NCI-H2029 treated with DMSO at 0.1 percent for 48 hours (cell line): ENCODE data around the gene RNLS.
"Not testable (repeated sequence)": the region's sequence is repeated elsewhere in the genome, so short reads cannot be mapped to it uniquely, and the experiment has no call there.

Experiments used
- DNase-seq: peaks from one replicate; lab custom pipeline; 2025; lab: John Stamatoyannopoulos, UW

Gene RNLS

GRCh38 chr10:88293651-88294230 is 289.4 kb downstream of the RNLS start:
- DNase-seq: no peak

GRCh38 chr10:88293073-88293472 is 290.0 kb downstream of the RNLS start:
- DNase-seq: no peak

GRCh38 chr10:88292185-88292514 is 291.0 kb downstream of the RNLS start:
- DNase-seq: no peak

GRCh38 chr10:88291289-88292184 is 291.6 kb downstream of the RNLS start:
- DNase-seq: no peak

- DNase-seq: no peak
Observed at GRCh38 chr10:88289342-88289741, 293.8 kb downstream of the RNLS start.

- no peak for DNase-seq
Observed at GRCh38 chr10:88288320-88289059, 294.6 kb downstream of the RNLS start.

- DNase-seq: no peak
Observed at GRCh38 chr10:88286030-88286429, 297.1 kb downstream of the RNLS start.

GRCh38 chr10:88281592-88282347 is 301.3 kb downstream of the RNLS start:
- no peak for DNase-seq

GRCh38 chr10:88280518-88280917 is 302.6 kb downstream of the RNLS start:
- DNase-seq: no peak

GRCh38 chr10:88278912-88279311 is 304.2 kb downstream of the RNLS start:
- DNase-seq: no peak

- not testable (repeated sequence) for DNase-seq
Observed at GRCh38 chr10:88276945-88277344, 306.2 kb downstream of the RNLS start.

- DNase-seq: no peak
Observed at GRCh38 chr10:88274286-88274685, 308.8 kb downstream of the RNLS start.

GRCh38 chr10:88273567-88273966 is 309.6 kb downstream of the RNLS start:
- DNase-seq: no peak

GRCh38 chr10:88271761-88272543 is 311.2 kb downstream of the RNLS start:
- no peak for DNase-seq

GRCh38 chr10:88270871-88271713 is 312.0 kb downstream of the RNLS start:
- no peak for DNase-seq

- DNase-seq: no peak
Observed at GRCh38 chr10:88270061-88270808, 312.9 kb downstream of the RNLS start.

GRCh38 chr10:88262591-88263234 is 320.4 kb downstream of the RNLS start:
- no peak for DNase-seq

- no peak for DNase-seq
Observed at GRCh38 chr10:88261152-88261551, 322.0 kb downstream of the RNLS start.
